Umbilical cord (tissue), 2 donors: ENCODE results near the gene RPP30. TPM values are rescaled to one million over a fixed set of nuclear protein-coding genes. Genes with fewer than 3 reads are reported as not detected.

Source experiments
- DNase-seq: peaks from one replicate; pipeline ENCODE4 v3.0.0-alpha.2; 2015; ENCODE audit warnings: low spot score
- total RNA-seq: library from RNA; depleted of rRNA; stranded (reverse); fragments of >200 nt; gene quantifications from one replicate; pipeline ENCODE4 v1.2.3, GENCODE V29; 2014; ENCODE audit warnings: low replicate concordance; ENCODE audit not compliant: insufficient read depth

The RPP30 gene
- total RNA-seq, 1 donor from 2014 or later: 24.1 TPM

- no peak for DNase-seq
Measured at GRCh38 chr10:90916392-90917237, 44.8 kb downstream of the RPP30 start.

- no peak for DNase-seq
Measured at GRCh38 chr10:90917238-90917967, 45.6 kb downstream of the RPP30 start.

- DNase-seq: no peak
Measured at GRCh38 chr10:90917968-90918318, 46.2 kb downstream of the RPP30 start.

GRCh38 chr10:90919683-90920574 lies 48.2 kb downstream of the RPP30 start:
- DNase-seq: no peak

GRCh38 chr10:90920986-90921666 lies 49.4 kb downstream of the RPP30 start, which contains the start of gene ANKRD1:
Gene ANKRD1, minus strand, starts transcription at chr10:90921087. Its CDS starts 60 bp downstream, at chr10:90921027.
- peak; percentile 65 for DNase-seq

- no peak for DNase-seq
Measured at GRCh38 chr10:90921906-90922305, 50.1 kb downstream of the RPP30 start.

GRCh38 chr10:90923111-90923731 lies 51.4 kb downstream of the RPP30 start:
- DNase-seq: no peak

- no peak for DNase-seq
Measured at GRCh38 chr10:90924552-90924951, 52.8 kb downstream of the RPP30 start.

- no peak for DNase-seq
Measured at GRCh38 chr10:90925079-90926029, 53.6 kb downstream of the RPP30 start.

GRCh38 chr10:90927293-90927692 lies 55.5 kb downstream of the RPP30 start:
- no peak for DNase-seq

GRCh38 chr10:90929179-90929578 lies 57.4 kb downstream of the RPP30 start:
- no peak for DNase-seq

- DNase-seq: peak; percentile 86
Measured at GRCh38 chr10:90930070-90930837, 58.5 kb downstream of the RPP30 start.

- DNase-seq: peak; percentile 92
Measured at GRCh38 chr10:90930971-90931871, 59.4 kb downstream of the RPP30 start.

GRCh38 chr10:90935581-90936275 lies 64.0 kb downstream of the RPP30 start:
- peak; percentile 21 for DNase-seq

- DNase-seq: no peak
Measured at GRCh38 chr10:90936276-90936659, 64.5 kb downstream of the RPP30 start.

GRCh38 chr10:90937645-90938258 lies 66.0 kb downstream of the RPP30 start:
- DNase-seq: peak; percentile 20

GRCh38 chr10:90939116-90939515 lies 67.3 kb downstream of the RPP30 start:
- no peak for DNase-seq
